OCI-M2 (cell line): Measurements from ENCODE around the gene PAAF1.

Source experiments
- DNase-seq: peaks from one replicate; lab custom pipeline; 2025; ENCODE audit not compliant: unreplicated experiment; lab: John Stamatoyannopoulos, UW

Gene PAAF1

GRCh38 chr11:73876424-73877310 lies at the start of gene PAAF1, which contains the start of gene COA4:
Gene PAAF1, plus strand, starts transcription at chr11:73876999. Its CDS starts 23 bp downstream, at chr11:73877022.
Gene COA4, minus strand, starts transcription at chr11:73876846. Its CDS starts 3,468 bp downstream, at chr11:73873378.
- DNase-seq: peak; percentile 68

- no peak for DNase-seq
These were observed 46.5 kb upstream of the PAAF1 start for GRCh38 chr11:73830261-73830660.

- no peak for DNase-seq
These were observed 43.7 kb upstream of the PAAF1 start for GRCh38 chr11:73833067-73833466.

GRCh38 chr11:73838443-73839122 lies 38.2 kb upstream of the PAAF1 start:
- no peak for DNase-seq

GRCh38 chr11:73839123-73839457 lies 37.7 kb upstream of the PAAF1 start:
- DNase-seq: no peak

GRCh38 chr11:73851046-73851764 lies 25.6 kb upstream of the PAAF1 start:
- no peak for DNase-seq

- DNase-seq: no peak
These were observed 24.8 kb upstream of the PAAF1 start for GRCh38 chr11:73852049-73852448.

GRCh38 chr11:73854680-73855079 lies 22.1 kb upstream of the PAAF1 start:
- DNase-seq: no peak

GRCh38 chr11:73856031-73856567 lies 20.7 kb upstream of the PAAF1 start:
- no peak for DNase-seq

- no peak for DNase-seq
These were observed 17.1 kb upstream of the PAAF1 start for GRCh38 chr11:73859671-73860070.

- DNase-seq: no peak
These were observed 16.6 kb upstream of the PAAF1 start for GRCh38 chr11:73860202-73860601.

- DNase-seq: no peak
These were observed 13.8 kb upstream of the PAAF1 start for GRCh38 chr11:73862986-73863385.

GRCh38 chr11:73866095-73866579 lies 10.7 kb upstream of the PAAF1 start:
- no peak for DNase-seq

- DNase-seq: no peak
These were observed 10.2 kb upstream of the PAAF1 start for GRCh38 chr11:73866586-73866996.

- DNase-seq: no peak
These were observed 7.4 kb upstream of the PAAF1 start for GRCh38 chr11:73869332-73869949.

- no peak for DNase-seq
These were observed 6.5 kb upstream of the PAAF1 start for GRCh38 chr11:73870261-73870660.

GRCh38 chr11:73872749-73873357 lies 3.9 kb upstream of the PAAF1 start:
- no peak for DNase-seq

GRCh38 chr11:73875380-73875779 lies 1.4 kb upstream of the PAAF1 start:
- no peak for DNase-seq

- DNase-seq: no peak
These were observed 959 bp upstream of the PAAF1 start for GRCh38 chr11:73875840-73876239.

GRCh38 chr11:73878771-73879170 lies 2.0 kb downstream of the PAAF1 start:
- DNase-seq: no peak
